ENCODE data around the gene CDK11B. TPM values are rescaled to one million over a fixed set of nuclear protein-coding genes. Genes with fewer than 3 reads are reported as not detected.

The CDK11B gene
- total and polyA plus RNA-seq, 2 experiments from 2014 or later, result 22.4 to 76.7 TPM

- H3K36me3 Mint-ChIP-seq (ENCODE audit: low read depth), result no peaks in the 10 kb centered on the region
- no peaks in the 10 kb centered on the region for H3K9me3 Mint-ChIP-seq
- H3K4me1 Mint-ChIP-seq, result no peaks in the 10 kb centered on the region; the same call in 2 of the 3 replicates
- Histone ChIP-seq H2AFZ (no peak overlapping the region), H3K27me3 (ENCODE audit: insufficient read depth) (peaks cover 17% of the 10 kb centered on the region), H3K27ac (ENCODE audit: low read depth) (no peak overlapping the region), H3K4me1 (ENCODE audit: insufficient read depth) (no peaks in the 10 kb centered on the region; the same call in 1 of the 2 replicates), H4K20me1 (replicated peaks; ENCODE audit: insufficient read depth) (no peaks in the 10 kb centered on the region), H3K9me2 (ENCODE audit: insufficient read depth) (no peaks in the 10 kb centered on the region), H3K36me3 (ENCODE audit: insufficient read depth) (no peaks in the 10 kb centered on the region), H3K4me3 (no peak overlapping the region), H3F3A (replicated peaks; ENCODE audit: low read depth) (no peaks in the 10 kb centered on the region), H3K79me2 (replicated peaks; ENCODE audit: insufficient read depth) (no peaks in the 10 kb centered on the region), H3K4me2 (no peak overlapping the region)
- H3K27ac Mint-ChIP-seq, result no peak overlapping the region
- ATAC-seq (no peak), DNase-seq (ENCODE audit: low spot score) (no peak)
- peaks cover 30% of the 10 kb centered on the region for H3K27me3 Mint-ChIP-seq (ENCODE audit: insufficient read depth, low read depth, poor library complexity)
- TF ChIP-seq REST (IDR thresholded peaks at IDR 0.05; ENCODE audit: unreplicated experiment) (no peak), ZNF331 (CRISPR knock-in tag; IDR thresholded peaks at IDR 0.05; ENCODE audit: low read depth) (no peak), STAT1 (IDR thresholded peaks at IDR 0.05; ENCODE audit: unreplicated experiment) (no peak), ZNF114 (CRISPR knock-in tag; IDR thresholded peaks at IDR 0.05) (no peak), ZNF462 (CRISPR knock-in tag; IDR thresholded peaks at IDR 0.05) (no peak), NANOG (IDR thresholded peaks at IDR 0.05; ENCODE audit: borderline replicate concordance) (no peak), CTCF (conservative IDR thresholded peaks at IDR 0.05; ENCODE audit: low read depth in 2 of 2) (no peak), EZH2 (IDR thresholded peaks at IDR 0.05; ENCODE audit: low read depth, unreplicated experiment) (no peak)
- H3K4me3 Mint-ChIP-seq, result no peak overlapping the region
Observed at GRCh38 chr1:1604374-1605033, 54.3 kb downstream of the CDK11B start.
